Tibial nerve (tissue), 4 donors: Measurements from ENCODE around the gene RFFL. TPM values are rescaled to one million over a fixed set of nuclear protein-coding genes. Genes with fewer than 3 reads are reported as not detected.
"Not testable (repeated sequence)": the region's sequence is repeated elsewhere in the genome, so short reads cannot be mapped to it uniquely, and the experiment has no call there.

Experiments
- DNase-seq, 2 donors: peaks; one replicate each; pipeline ENCODE4 v3.0.0-alpha.2; 2019; ENCODE audit warnings: low spot score in 2 of 2
- H3K27ac ChIP-seq, 4 donors: fragments of 200-600 bp; sonication (generic) in 3 of 4; one replicate each; pipeline ENCODE4 v1.5.1; 2017 to 2019; ENCODE audit warnings: mild to moderate bottlenecking in 1 of 4
- H3K27me3 ChIP-seq, 2 donors: fragments of 200-600 bp; sonication (generic) in 1 of 2; one replicate each; pipeline versions ENCODE4 v1.5.1 to v1.6.0; 2017 to 2019
- H3K36me3 ChIP-seq, 3 donors: fragments of 200-600 bp; sonication (generic); one replicate each; pipeline ENCODE4 v1.5.1; 2018 to 2019
- H3K4me1 ChIP-seq, 4 donors: fragments of 200-600 bp; sonication (generic) in 3 of 4; one replicate each; pipeline ENCODE4 v1.5.1; 2017 to 2019
- H3K4me3 ChIP-seq, 4 donors: fragments of 200-600 bp; sonication (generic) in 3 of 4; one replicate each; pipeline ENCODE4 v1.5.1; 2017 to 2019; ENCODE audit warnings: mild to moderate bottlenecking in 1 of 4, moderate library complexity in 1 of 4
- H3K9me3 ChIP-seq, 4 donors: fragments of 200-600 bp; sonication (generic) in 3 of 4; one replicate each; pipeline ENCODE4 v1.5.1; 2017 to 2019
- EP300 ChIP-seq, 2 donors: sonication (generic); formaldehyde crosslinking; IDR thresholded peaks; one replicate each; pipeline ENCODE4 v1.6.1; 2017; ENCODE audit warnings: antibody characterized with exemption in 2 of 2, mild to moderate bottlenecking in 1 of 2
- POLR2A ChIP-seq, 2 donors: fragments of 450-650 bp; IDR thresholded peaks; one replicate each; pipeline ENCODE4 v1.6.1; 2017; ENCODE audit warnings: antibody characterized with exemption in 2 of 2, mild to moderate bottlenecking in 2 of 2, moderate library complexity in 2 of 2
- WGBS, 2 donors: methylation state at CpG; one replicate each; pipeline ENCODE4 v1.1.5; 2018; 5-methylcytosine and 5-hydroxymethylcytosine counted together
- total RNA-seq, 4 donors: library from RNA; depleted of rRNA; stranded (reverse); fragments of >200 nt; gene quantifications; one replicate each; pipeline ENCODE4 v1.1.0, GENCODE V29; 2016
- TF ChIP-seq, protein P1 (sequence below), 5 experiments: fragments of 200-600 bp in 3 of 5; fragments of 450-650 bp in 2 of 5; sonication (generic) in 3 of 5; IDR thresholded peaks; one replicate each; pipeline ENCODE4 v1.5.1; 2016 to 2019; ENCODE audit warnings: antibody characterized with exemption in 5 of 5, mild to moderate bottlenecking in 3 of 5, moderate library complexity in 2 of 5

The RFFL gene
- total RNA-seq, 4 donors from 2014 or later, result 10.8 to 41.3 (median 17.2) TPM

DNA sequence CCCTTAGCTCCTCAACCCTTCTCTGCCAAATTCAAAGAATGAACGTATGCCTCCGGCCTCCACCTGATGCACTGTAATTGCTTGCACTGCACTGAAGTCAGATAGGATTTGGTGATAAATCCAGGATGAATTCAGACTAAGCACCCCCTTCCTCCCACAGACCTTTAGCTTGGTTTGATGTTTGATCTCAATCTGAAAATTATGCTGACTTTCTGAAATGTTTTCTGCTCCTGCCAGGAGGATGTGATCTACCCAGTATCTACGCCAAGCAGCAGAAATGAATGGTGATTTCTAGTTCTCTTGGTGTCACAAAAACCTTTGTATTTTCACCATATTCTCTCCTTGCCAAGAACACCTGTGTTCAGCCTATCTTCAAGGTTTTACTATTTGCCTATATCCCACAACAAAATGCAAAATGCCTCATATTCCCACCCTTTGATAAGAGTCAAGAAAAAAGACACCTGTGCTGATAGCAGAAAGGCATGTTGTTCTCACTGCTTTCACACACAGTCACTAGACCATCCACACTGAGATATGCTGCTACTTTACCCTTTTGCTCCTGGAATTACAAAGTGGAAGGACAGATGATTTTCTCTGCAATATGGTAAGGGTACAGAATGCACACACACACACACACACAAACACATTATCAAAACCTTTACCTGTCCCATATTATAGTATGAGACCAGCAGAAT is 14.7 kb downstream of the RFFL start:
- H3K9me3 ChIP-seq, result no peaks in the 10 kb centered on the region
- TF ChIP-seq POLR2A (IDR thresholded peaks at IDR 0.05) (no peak), EP300 (IDR thresholded peaks at IDR 0.05) (no peak)
- TF ChIP-seq, protein P1, sequence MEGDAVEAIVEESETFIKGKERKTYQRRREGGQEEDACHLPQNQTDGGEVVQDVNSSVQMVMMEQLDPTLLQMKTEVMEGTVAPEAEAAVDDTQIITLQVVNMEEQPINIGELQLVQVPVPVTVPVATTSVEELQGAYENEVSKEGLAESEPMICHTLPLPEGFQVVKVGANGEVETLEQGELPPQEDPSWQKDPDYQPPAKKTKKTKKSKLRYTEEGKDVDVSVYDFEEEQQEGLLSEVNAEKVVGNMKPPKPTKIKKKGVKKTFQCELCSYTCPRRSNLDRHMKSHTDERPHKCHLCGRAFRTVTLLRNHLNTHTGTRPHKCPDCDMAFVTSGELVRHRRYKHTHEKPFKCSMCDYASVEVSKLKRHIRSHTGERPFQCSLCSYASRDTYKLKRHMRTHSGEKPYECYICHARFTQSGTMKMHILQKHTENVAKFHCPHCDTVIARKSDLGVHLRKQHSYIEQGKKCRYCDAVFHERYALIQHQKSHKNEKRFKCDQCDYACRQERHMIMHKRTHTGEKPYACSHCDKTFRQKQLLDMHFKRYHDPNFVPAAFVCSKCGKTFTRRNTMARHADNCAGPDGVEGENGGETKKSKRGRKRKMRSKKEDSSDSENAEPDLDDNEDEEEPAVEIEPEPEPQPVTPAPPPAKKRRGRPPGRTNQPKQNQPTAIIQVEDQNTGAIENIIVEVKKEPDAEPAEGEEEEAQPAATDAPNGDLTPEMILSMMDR (IDR thresholded peaks at IDR 0.05), result no peak
- H3K4me1 ChIP-seq, result peaks cover 0 to 50% (median 26%) of the 10 kb centered on the region in 4 donors
- peak overlapping the region in 1 of 4 donors; percentile 13 for H3K27ac ChIP-seq
- no peak for DNase-seq
- 89 to 92% methylated on average over 3 of the region's 3 CpGs for WGBS, 2 donors
- H3K4me3 ChIP-seq, result no peak overlapping the region
- H3K27me3 ChIP-seq, result no peaks in the 10 kb centered on the region
- H3K36me3 ChIP-seq, result no peaks in the 10 kb centered on the region

GRCh38 chr17:35046740-35047283 is 16.7 kb downstream of the RFFL start:
- Histone ChIP-seq H3K27ac (peak overlapping the region in 2 of 4 donors; percentile 2 to 4), H3K36me3 (no peaks in the 10 kb centered on the region), H3K4me1 (peaks cover 0 to 34% (median 14%) of the 10 kb centered on the region in 4 donors), H3K9me3 (no peaks in the 10 kb centered on the region), H3K4me3 (no peak overlapping the region), H3K27me3 (no peaks in the 10 kb centered on the region)
- TF ChIP-seq EP300 (IDR thresholded peaks at IDR 0.05), result no peak
- 37 to 39% methylated on average over 5 of the region's 5 CpGs for WGBS, 2 donors
- no peak for DNase-seq

DNA sequence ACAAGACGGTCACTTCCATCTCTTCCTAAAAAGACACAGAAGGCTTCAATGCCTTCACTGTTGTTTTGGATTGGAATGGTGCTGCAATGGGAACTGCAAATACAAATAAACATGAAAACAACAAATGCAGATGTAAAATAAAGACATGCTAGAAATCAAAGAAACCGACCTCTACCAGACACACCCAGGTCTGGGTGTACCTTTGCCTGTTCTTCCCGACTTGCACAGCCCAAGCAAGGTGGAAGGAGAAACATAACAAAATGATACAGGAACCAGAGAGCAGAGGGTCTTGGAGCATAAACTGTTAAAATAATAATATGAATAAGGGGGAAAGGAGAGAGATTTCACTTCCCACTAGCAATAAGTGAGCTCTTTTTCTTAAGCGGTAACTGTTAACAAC is 17.3 kb downstream of the RFFL start:
- TF ChIP-seq EP300 (IDR thresholded peaks at IDR 0.05) (no peak), POLR2A (IDR thresholded peaks at IDR 0.05) (no peak)
- TF ChIP-seq, protein P1 (IDR thresholded peaks at IDR 0.05), result no peak

GRCh38 chr17:35045458-35045979 is 18.0 kb downstream of the RFFL start:
- not testable (repeated sequence) for H3K4me3 ChIP-seq, DNase-seq, H3K36me3 ChIP-seq, H3K27ac ChIP-seq, H3K27me3 ChIP-seq, H3K9me3 ChIP-seq
- WGBS, 2 donors, result 93 to 97% methylated on average over 13 of the region's 13 CpGs
- H3K4me1 ChIP-seq, result peaks cover 0 to 21% (median 2%) of the 10 kb centered on the region in 4 donors

More for the DNA sequence above, 17.3 kb downstream of the RFFL start:
- H3K27ac ChIP-seq, result peak overlapping the region in 1 of 4 donors; percentile 2
- DNase-seq, result no peak
- no peaks in the 10 kb centered on the region for H3K36me3 ChIP-seq
- peaks cover 0 to 28% (median 9%) of the 10 kb centered on the region in 4 donors for H3K4me1 ChIP-seq
- H3K27me3 ChIP-seq, result no peaks in the 10 kb centered on the region
- H3K9me3 ChIP-seq, result no peaks in the 10 kb centered on the region
- WGBS, 2 donors, result 69 to 71% methylated on average over 4 of the region's 4 CpGs
- no peak overlapping the region for H3K4me3 ChIP-seq

DNA sequence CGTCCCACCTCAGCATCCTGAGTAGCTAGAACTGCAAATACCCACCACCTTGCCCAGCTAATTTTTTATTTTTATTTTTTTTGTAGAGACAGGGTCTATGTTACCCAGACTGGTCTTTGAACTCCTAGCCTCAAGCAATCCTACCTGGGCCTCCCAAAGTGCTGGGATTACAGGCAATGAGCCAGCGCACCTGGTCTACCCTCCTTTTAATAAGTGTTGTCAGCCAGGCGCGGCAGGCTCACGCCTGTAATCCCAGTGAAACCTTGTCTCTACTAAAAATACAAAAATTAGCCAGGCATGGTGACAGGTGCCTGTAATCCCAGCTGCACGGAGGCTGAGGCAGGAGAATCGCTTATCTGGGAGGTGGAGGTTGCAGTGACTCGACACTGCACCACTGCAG is 19.3 kb downstream of the RFFL start:
- H3K27ac ChIP-seq, result no peak overlapping the region
- no peaks in the 10 kb centered on the region for H3K9me3 ChIP-seq
- WGBS, 2 donors, result 93 to 97% methylated on average over 8 of the region's 8 CpGs
- no peak overlapping the region for H3K4me3 ChIP-seq
- peaks cover 0 to 18% (median 1%) of the 10 kb centered on the region in 4 donors for H3K4me1 ChIP-seq
- TF ChIP-seq EP300 (IDR thresholded peaks at IDR 0.05) (no peak), POLR2A (IDR thresholded peaks at IDR 0.05) (no peak)
- TF ChIP-seq, protein P1 (IDR thresholded peaks at IDR 0.05), result no peak
- no peaks in the 10 kb centered on the region for H3K27me3 ChIP-seq
- no peaks in the 10 kb centered on the region for H3K36me3 ChIP-seq
- DNase-seq, result no peak

GRCh38 chr17:35041390-35041789 is 22.1 kb downstream of the RFFL start:
- Histone ChIP-seq H3K4me1 (peaks cover 0 to 12% (median 0%) of the 10 kb centered on the region in 4 donors), H3K4me3 (no peak overlapping the region), H3K27ac (no peak overlapping the region), H3K9me3 (no peaks in the 10 kb centered on the region), H3K36me3 (no peaks in the 10 kb centered on the region), H3K27me3 (no peaks in the 10 kb centered on the region)
- no peak for DNase-seq
- 95% methylated on average over 7 of the region's 7 CpGs for WGBS, 2 donors
- TF ChIP-seq POLR2A (IDR thresholded peaks at IDR 0.05), result no peak
- TF ChIP-seq, protein P1 (IDR thresholded peaks at IDR 0.05), result no peak
